ENCODE results near the gene BTBD9. TPM values are rescaled to one million over a fixed set of nuclear protein-coding genes. Genes with fewer than 3 reads are reported as not detected.

Gene BTBD9
- total RNA-seq, 1 experiment from 2014 or later = 4.3 TPM

- DNase-seq = no peak
These were observed 147.7 kb downstream of the BTBD9 start for GRCh38 chr6:38492031-38492430.

GRCh38 chr6:38489951-38490350 lies 149.8 kb downstream of the BTBD9 start:
- no peaks in the 10 kb centered on the region for H4K20me1 ChIP-seq (ENCODE audit: low read length)
- H3K4me3 ChIP-seq (ENCODE audit: low read length) = no peak overlapping the region
- H2AFZ ChIP-seq (ENCODE audit: low read length) = no peak overlapping the region
- no peak overlapping the region for H3K9ac ChIP-seq (ENCODE audit: low read length)
- intact Hi-C loops (cut with micrococcal nuclease) = loop anchor here (5.0 to 10.0 kb wide), 3 partner anchors 82 to 335 kb away; no protein-coding TSS in a partner anchor
- POLR2A ChIA-PET (ENCODE audit: unreplicated experiment) = no interaction called here
- ATAC-seq (no peak), DNase-seq (no peak)
- no peak for TF ChIP-seq EZH2phosphoT487 (IDR thresholded peaks at IDR 0.05; ENCODE audit: borderline replicate concordance, low read length)
- TF ChIP-seq EZH2 (IDR thresholded peaks at IDR 0.05; ENCODE audit: low read length, unreplicated experiment) = no peak
- no peak for TF ChIP-seq CTCF (conservative IDR thresholded peaks at IDR 0.05; ENCODE audit: low read depth, low read length)
- H3K79me2 ChIP-seq (ENCODE audit: low read length) = no peaks in the 10 kb centered on the region
- no peaks in the 10 kb centered on the region for H3F3A ChIP-seq (ENCODE audit: low read length, unreplicated experiment)
- no peaks in the 10 kb centered on the region for H3K27me3 ChIP-seq (ENCODE audit: low read length)
- no peak overlapping the region for H3K4me2 ChIP-seq (ENCODE audit: low read length)
- no peaks in the 10 kb centered on the region for H3K9me2 ChIP-seq (replicated peaks; ENCODE audit: low read length)
- no peaks in the 10 kb centered on the region for H3K4me1 ChIP-seq (ENCODE audit: insufficient read depth, low read length)
- H3K27ac ChIP-seq (ENCODE audit: low read length) = no peak overlapping the region
- BruUV-seq (replicated peaks) = no TSS peak
- CTCF ChIA-PET = no interaction called here
- no peaks in the 10 kb centered on the region for H3K36me3 ChIP-seq (ENCODE audit: low read depth, low read length)
- H3K9me3 ChIP-seq (ENCODE audit: low read length) = no peaks in the 10 kb centered on the region

More at GRCh38 chr6:38492031-38492430, 147.7 kb downstream of the BTBD9 start:
- no peak overlapping the region for H3K27ac ChIP-seq (ENCODE audit: low read length)
- no peaks in the 10 kb centered on the region for H3K4me1 ChIP-seq (ENCODE audit: insufficient read depth, low read length)
- no peak overlapping the region for H3K4me2 ChIP-seq (ENCODE audit: low read length)
- intact Hi-C loops (cut with micrococcal nuclease) = loop anchor here (5.0 to 10.0 kb wide), 3 partner anchors 80 to 337 kb away; no protein-coding TSS in a partner anchor
- no peak overlapping the region for H3K4me3 ChIP-seq (ENCODE audit: low read length)
- ChIA-PET POLR2A (ENCODE audit: unreplicated experiment) (no interaction called here), CTCF (no interaction called here)
- H4K20me1 ChIP-seq (ENCODE audit: low read length) = no peaks in the 10 kb centered on the region
- no peak overlapping the region for H2AFZ ChIP-seq (ENCODE audit: low read length)
- no TSS peak for BruUV-seq (replicated peaks)
- no peaks in the 10 kb centered on the region for H3K79me2 ChIP-seq (ENCODE audit: low read length)
- ATAC-seq = no peak
- H3K9me2 ChIP-seq (replicated peaks; ENCODE audit: low read length) = no peaks in the 10 kb centered on the region
- no peaks in the 10 kb centered on the region for H3K27me3 ChIP-seq (ENCODE audit: low read length)
- H3F3A ChIP-seq (ENCODE audit: low read length, unreplicated experiment) = no peaks in the 10 kb centered on the region
- H3K9ac ChIP-seq (ENCODE audit: low read length) = no peak overlapping the region
- TF ChIP-seq EZH2phosphoT487 (IDR thresholded peaks at IDR 0.05; ENCODE audit: borderline replicate concordance, low read length) (no peak), CTCF (conservative IDR thresholded peaks at IDR 0.05; ENCODE audit: low read depth, low read length) (no peak), EZH2 (IDR thresholded peaks at IDR 0.05; ENCODE audit: low read length, unreplicated experiment) (no peak)
- H3K9me3 ChIP-seq (ENCODE audit: low read length) = no peaks in the 10 kb centered on the region
- H3K36me3 ChIP-seq (ENCODE audit: low read depth, low read length) = no peaks in the 10 kb centered on the region

GRCh38 chr6:38487423-38487822 lies 152.3 kb downstream of the BTBD9 start:
- CTCF ChIA-PET = no interaction called here
- POLR2A ChIA-PET (ENCODE audit: unreplicated experiment) = no interaction called here
- Histone ChIP-seq H3K27ac (ENCODE audit: low read length) (no peak overlapping the region), H3K4me2 (ENCODE audit: low read length) (no peak overlapping the region), H3K9ac (ENCODE audit: low read length) (no peak overlapping the region), H2AFZ (ENCODE audit: low read length) (no peak overlapping the region), H3K9me3 (ENCODE audit: low read length) (no peaks in the 10 kb centered on the region), H3K36me3 (ENCODE audit: low read depth, low read length) (no peaks in the 10 kb centered on the region), H3K79me2 (ENCODE audit: low read length) (no peaks in the 10 kb centered on the region), H3K9me2 (replicated peaks; ENCODE audit: low read length) (no peaks in the 10 kb centered on the region), H3K4me3 (ENCODE audit: low read length) (no peak overlapping the region), H4K20me1 (ENCODE audit: low read length) (no peaks in the 10 kb centered on the region), H3K4me1 (ENCODE audit: insufficient read depth, low read length) (no peaks in the 10 kb centered on the region), H3K27me3 (ENCODE audit: low read length) (no peaks in the 10 kb centered on the region), H3F3A (ENCODE audit: low read length, unreplicated experiment) (no peaks in the 10 kb centered on the region)
- intact Hi-C loops (cut with micrococcal nuclease) = no loop called here
- TF ChIP-seq CTCF (conservative IDR thresholded peaks at IDR 0.05; ENCODE audit: low read depth, low read length) = no peak
- no peak for TF ChIP-seq EZH2 (IDR thresholded peaks at IDR 0.05; ENCODE audit: low read length, unreplicated experiment)
- ATAC-seq (no peak), DNase-seq (no peak)
- BruUV-seq (replicated peaks) = no TSS peak

Data from PC-3 (cell line).